Activated CD8-positive, alpha-beta memory T cell treated with anti-CD3 and anti-CD28 coated beads for 1 hour (primary cell): ENCODE measurements around the gene RELN.
"Not testable (repeated sequence)": the region's sequence is repeated elsewhere in the genome, so short reads cannot be mapped to it uniquely, and the experiment has no call there.

Experiments used
- DNase-seq, 2 donors: peaks; one replicate each; pipeline ENCODE4 v3.0.0-alpha.2; 2020; ENCODE audit warnings: low read depth in 1 of 2; ENCODE audit errors: extremely low read depth in 1 of 2

Gene RELN

DNA sequence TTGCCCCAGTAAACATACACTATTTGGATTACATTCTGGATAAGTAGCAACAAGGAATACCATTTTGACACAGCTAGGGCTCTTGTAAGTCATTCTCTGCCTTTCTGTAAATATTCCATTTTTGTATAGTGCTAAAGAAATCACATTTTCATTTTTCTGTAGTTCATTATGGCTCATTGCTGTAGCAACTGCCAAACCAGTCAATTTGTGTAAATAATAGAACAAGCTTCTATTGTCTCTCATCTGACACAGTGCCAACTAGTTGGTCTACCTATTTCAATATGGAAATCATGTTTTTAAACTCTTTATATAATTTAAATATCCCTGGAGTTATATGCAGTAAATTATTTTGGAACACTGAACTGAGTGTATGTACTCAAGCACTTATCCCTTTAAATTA lies 193.7 kb downstream of the RELN start:
- no peak for DNase-seq

DNA sequence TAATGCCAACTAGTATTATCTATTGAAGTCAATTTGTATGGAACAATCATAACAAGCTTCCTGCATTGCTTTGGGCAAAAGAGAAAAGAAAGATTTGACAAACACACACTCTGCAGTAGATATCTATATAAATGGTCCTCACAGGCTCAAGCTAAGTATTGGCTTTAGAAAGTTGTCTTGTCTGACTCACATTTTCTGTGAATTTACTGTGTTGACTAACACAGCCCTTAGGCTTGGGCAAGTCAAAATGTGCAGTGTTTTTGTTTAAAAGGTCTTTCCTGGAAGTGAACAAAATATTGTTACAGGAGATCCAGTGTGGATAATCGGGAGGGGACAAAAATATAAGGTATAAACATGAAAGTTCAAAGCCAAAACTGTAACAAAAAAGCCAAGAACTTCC lies 194.4 kb downstream of the RELN start:
- no peak for DNase-seq

DNA sequence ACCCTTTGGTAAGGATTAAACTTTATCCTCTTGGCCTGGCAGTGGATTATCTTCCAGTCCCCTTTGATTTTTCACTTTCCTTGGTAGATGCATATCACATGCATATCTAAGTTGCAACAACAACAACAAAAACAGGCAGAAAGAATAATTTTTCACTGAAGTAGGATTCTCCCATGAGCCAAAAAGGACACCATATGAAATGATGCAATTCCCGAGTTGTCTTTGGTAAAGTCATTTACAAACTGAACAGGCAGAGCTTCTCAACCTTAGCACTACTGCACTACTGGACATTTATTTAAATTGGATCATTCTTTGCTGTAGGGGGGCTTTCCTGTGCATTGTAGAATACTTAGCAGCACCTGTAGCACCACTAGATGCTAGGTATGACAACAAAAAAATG lies 195.0 kb downstream of the RELN start:
- no peak for DNase-seq

DNA sequence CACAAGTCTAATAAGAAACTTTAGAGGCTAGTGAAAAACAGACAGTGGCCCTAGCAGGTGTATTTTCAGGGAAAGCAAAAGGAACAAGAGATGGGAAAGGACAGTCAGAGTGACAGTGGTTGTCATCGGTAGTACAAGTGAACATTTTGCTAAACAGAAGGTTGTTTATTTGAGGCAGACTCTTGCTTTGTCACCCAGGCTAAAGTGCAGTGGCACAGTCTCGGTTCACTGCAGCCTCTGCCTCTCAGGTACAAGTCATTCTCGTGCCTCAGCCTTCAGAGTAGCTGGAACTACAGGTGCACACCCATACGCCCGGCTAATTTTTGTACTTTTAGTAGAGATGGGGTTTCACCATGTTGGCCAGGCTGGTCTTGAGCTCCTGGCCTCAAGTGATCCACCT lies 195.8 kb downstream of the RELN start:
- no peak for DNase-seq

DNA sequence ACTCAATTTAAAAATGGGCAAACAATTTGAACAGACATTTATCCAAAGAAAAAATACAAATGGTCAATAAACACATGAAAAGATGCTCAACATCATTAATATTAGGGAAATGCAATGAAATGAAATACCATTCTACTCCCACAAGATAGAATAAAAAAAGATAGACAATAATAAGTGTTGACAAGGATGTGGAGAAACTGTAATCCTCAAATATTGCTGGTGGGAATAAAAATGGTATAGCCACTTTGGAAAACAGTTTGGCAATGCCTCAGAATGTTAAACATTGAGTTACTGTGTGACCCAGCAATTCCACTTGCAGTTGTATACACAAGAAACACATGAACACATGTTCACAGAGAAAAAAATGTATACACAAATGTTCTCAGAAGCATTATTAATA lies 197.6 kb downstream of the RELN start:
- no peak for DNase-seq

DNA sequence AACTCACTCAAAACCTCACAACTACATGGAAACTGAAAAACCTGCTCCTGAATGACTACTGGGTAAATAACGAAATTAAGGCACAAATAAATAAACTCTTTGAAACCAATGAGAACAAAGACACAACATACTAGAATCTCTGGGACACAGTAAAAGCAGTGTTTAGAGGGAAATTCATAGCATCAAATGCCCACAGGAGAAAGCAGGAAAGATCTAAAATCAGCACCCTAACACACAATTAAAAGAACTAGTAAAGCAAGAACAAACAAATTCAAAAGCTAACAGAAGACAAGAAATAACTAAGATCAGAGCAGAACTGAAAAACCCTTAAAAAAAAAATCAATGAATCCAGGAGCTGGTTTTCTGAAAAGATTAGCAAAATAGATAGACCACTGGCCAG lies 202.4 kb downstream of the RELN start:
- DNase-seq, result not testable (repeated sequence)

DNA sequence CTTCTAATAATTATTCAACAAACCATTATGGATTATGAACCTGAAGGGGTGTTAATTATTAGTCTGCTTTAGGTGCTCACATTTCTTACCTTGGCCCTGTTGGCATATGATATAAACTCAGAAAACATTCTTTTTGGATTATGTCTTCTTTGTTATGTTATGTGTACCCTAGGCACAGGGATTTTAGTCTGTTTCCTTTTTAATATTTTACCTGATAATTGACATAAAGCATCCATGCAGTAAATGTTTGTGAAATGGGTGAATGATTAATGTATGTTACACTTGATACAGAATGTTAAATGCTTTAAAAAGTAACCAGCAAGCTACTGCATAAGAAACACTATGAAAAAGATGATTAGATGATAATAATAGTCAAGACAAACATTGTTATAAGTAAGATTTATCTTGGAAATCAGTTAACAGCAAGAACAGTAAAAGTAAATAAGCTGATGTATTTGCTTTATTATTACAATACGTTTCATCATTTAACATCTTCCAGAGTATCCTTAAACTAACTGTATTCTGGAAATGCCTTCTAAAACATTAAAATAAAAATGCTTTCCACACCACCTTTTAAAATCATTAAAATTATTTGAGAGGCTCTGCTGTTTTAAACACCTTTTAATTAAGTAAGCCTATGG lies 204.7 kb downstream of the RELN start:
- DNase-seq, result no peak

DNA sequence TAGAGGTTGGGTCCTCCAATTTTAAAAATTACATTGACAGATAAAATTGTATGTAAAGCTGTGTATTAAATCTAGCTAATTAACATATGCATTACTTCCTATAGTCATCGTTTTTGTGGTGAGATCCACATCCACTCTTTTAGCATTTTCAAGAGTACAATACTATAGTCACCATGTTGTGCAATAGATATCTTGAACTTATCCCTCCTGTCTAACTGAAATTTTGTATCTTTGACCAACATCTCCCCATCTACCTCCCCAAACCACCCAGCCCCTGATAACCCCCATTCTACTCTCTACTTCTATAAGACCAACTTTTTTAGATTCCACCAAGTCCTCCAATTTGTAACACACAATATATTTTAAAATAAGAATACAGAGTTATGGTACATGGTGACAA lies 208.0 kb downstream of the RELN start:
- DNase-seq, result no peak

DNA sequence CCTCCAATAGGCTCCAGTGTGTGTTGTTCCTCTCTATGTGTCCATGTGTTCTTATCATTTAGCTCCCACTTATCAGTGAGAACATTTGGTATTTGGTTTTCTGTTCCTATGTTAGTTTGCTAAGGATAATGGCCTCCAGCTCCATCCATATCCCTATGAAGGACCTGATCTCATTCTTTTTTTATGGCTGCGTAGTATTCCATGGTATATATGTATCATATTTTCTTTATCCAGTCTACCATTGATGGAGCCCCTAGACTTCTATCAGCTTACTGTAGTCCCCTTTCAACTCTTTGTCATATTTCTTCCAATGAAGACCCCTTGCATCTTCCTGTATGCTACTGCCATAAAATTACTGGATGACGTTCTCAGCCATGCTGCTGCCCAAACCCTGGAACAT lies 208.9 kb downstream of the RELN start:
- not testable (repeated sequence) for DNase-seq

DNA sequence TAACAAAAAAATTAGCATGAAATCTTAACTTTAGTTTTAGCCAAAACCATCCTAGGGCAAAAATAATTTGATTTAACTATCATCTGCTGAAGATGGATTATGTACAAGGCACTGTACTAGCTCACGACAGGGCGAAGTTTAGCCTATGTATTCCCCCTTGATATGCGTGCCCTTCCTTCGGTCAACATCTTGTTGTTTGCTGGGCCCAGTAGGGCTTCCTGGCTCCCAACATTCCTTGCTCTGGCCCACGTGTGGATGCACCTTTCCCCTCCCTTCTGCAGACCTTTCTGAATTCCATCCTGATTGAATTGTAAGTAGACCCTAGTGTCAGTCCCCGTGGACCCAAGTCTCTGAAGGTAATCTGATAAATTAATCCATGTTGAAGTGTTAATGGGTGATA lies 212.0 kb downstream of the RELN start:
- no peak for DNase-seq

DNA sequence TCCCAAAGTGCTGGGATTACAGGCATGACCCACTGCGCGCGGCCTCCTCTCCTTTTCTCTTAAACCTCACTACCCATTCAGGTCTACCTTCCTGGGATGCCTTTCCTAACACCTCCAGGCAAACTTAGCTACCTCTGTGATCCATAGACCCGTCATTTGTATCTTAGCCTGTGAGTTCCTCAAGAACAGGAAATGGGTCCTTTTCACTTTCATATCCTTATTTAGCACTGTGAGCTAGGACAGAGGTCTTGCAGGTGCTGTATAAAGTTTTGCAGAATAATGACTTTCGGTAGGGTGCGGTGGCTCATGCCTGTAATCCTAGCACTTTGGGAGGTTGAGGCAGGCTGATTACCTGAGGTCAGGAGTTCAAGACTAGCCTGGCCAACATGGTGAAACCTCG lies 215.7 kb downstream of the RELN start:
- DNase-seq, result no peak

DNA sequence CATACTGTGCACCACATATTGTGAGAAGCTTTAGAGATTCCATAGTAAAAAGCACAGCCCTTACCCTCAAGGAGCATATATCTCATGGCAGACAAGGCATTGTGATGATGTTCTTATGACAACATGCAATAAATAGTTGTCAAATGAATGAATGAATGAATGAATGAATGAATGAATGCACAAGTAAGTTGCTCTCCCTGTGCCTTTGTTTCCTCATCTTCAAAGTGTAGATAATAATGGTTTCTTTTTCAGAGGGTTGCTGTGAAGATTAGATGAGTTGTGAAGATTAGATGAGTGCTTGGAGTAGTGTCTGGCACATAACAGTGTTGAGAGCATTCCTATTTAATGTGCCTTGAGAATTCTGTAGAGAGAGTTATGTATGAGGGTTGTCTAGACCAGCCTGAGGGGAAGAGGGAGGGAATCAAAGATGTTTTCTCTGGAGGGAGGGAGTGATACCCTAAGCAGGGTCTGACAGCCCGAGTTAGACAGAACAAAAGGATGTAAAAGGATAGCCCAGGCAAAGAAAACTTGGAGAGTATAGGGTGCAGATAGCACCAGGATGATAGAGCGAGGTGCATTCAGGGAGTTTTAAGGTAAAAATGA lies 217.2 kb downstream of the RELN start:
- no peak for DNase-seq

DNA sequence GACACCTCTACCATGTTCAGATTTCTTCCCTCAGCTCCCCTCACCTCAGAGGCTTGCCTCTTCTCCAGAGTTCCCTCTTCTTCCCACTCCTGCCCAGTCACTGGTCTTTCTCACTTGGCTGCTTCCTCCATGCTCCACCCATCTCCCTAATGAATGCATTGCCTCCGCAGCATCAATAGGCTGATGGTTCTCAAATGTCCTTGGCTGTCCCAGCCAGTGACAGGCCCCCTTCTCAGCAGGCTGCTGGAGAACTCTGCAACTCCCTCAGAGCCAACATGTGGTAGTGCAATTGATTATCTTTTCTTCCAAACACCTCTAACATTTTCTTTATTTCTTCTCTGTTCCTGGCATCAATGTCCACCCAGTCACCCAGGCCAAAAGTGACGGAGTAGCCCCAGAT lies 218.2 kb downstream of the RELN start:
- no peak for DNase-seq

DNA sequence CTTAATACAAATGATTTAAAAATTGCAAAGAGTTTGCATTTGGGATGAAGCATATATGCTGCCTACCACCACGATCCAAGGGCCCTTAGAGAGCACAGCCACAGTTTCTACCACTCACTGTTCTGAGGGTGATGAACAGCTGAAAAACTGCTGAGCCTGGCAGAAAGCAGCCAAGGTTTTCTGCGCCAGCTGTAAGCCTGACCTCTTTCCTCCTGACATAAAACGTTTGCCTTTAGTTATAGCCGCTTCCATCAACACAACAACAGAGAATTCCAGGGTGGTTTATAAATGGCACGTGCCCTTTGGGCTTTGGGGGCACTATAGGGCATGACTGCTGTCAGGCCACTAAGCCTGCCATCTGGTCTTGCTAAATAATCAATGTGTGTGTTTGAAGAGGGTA lies 222.8 kb downstream of the RELN start:
- no peak for DNase-seq

DNA sequence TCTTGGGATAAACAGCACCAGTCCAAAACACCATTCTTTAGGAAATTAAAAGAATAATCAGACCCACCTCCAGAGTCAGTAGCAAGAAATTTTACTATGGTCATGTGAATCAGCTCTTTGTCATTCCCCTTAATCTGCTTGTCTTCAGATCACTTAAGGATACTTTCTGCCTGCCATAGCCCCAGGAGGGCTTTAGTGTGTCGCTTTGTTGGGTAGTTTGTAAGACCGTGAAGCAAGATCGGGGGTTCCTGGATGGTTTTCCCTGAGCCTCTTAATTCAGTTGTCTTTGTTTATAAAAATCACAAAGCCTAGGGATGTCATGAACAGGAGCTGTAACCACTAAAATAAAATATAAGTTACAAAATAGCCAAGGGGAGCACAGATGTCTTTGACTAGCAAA lies 223.6 kb downstream of the RELN start:
- no peak for DNase-seq

DNA sequence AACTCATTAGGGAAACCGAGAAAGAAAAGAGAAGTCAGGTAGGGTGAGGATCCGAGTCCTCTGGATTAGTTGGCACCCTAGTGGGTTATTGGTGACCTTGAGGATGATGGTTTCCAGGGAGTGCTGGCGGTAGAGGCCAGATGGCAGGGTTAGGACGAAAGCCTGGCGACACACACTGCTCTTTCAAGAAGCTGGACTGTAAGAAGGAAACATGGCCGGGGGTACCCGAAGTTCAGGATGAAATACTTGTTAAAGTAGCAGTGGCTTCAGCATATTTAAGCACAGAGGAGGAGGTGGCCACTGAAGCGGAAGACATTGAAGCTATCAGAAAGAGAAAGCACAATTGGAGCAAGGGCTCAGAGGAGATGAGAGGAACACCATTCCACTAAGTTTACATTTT lies 224.6 kb downstream of the RELN start:
- no peak for DNase-seq

DNA sequence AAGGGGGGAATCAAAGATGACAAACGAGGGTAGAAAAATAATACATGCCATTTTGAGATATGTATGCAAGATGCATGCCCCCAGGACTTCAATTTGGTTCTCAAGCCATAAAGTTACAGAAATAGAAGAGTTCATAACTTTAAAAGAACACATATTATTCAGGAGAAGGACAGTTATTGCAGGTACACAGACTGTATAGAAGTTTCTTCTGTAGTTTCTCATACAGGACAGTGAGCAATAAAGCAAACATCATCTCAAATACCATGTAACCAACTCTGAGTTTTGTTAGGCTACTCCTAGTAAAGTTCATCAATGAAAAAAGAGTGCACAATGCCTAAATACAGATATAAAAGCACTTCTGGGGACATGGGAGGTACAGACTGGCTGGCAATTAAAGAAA lies 226.6 kb downstream of the RELN start:
- no peak for DNase-seq

DNA sequence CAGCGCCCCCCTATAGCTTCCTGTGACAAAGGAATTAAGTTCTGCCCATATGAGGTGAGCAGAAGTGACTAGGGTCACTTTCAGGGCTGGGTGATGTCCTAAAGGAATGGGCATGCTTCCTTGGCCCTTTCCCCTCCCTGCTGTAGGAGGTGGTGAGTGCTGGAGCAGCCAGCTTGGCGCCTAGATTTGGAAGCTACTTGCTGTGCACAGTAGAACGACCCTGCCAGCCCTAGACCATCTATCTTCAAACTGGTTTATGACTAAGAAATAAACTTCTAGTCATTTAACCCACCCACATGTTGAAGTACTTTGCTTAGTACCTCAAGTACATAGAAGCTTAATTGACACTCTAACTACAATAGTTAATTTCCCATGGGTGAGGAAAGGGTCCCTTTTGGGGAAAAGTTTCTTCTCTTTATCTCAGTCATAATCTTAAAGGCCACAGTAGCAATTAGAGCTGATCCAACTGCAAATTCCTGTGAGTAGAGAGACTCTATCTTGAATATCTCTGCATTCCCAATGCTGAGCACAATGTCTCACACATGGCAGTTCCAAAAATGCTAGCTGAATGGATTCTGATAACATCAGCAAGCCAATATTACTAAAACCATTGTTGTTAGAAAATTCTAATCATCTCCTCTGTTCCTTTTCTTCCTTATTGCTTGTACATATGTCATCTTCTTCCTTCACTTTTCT lies 227.2 kb downstream of the RELN start:
- no peak for DNase-seq

DNA sequence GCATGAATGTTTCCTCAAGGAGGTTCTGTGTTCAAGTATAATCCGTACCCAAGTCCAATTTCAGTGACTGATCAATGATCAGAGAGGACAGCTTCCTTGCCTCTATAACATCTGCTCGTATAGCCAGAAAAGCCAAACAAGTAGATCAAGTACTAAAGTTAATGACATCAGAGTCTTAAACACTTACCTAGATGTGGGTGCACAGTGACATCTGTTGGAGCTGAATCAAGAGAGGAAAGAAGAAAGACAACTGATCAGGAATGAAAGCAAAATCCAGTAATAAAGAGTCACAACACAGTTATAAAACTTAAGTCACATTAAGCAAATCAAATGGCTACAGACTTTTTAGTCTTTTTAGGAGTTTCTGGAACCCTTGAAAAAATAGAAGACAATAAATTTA lies 236.5 kb downstream of the RELN start:
- no peak for DNase-seq

DNA sequence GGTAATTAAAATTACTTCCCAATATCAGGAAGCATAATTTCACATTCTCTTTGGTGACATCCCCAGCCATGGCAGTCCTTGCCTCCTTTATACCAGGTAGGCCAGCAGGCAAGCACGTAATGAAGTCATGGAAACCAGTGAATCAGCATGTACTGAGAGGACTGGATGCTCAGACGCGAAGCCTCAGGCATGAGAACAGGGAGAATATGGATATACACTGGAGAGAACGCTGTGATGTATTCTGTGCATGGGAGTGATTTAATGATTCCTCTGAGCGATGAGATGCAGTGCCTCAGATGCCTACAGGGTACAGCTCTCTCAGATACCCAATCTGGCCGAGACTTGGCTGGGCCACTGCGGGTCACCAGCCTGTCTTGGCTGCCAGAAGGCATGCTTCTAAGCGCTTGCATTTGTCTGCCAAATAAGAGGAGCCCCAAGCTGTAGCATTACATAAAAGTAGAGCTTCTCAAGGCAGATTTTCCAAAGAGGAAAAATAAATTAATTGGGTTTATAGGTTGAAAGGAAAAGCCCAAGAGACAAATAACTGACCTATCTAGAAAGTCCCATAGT lies 238.1 kb downstream of the RELN start:
- DNase-seq, result no peak

DNA sequence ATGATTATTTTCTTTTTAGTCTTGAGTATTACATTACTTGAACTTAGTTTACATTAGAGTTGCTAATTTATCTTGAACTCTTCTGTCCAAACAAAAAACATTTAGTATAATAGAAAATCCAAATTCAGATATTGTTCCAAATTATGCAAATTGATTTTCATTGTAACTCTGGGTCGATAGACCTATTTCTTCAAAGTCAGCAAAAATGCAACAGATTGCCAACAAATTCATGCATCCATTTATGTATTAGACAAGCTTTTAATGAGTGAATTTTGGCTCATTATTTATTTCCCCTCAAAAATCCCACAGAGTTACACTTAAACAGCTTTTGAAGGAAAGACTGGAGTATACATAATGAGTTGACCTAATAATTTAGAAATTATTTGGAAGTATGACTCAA lies 240.8 kb downstream of the RELN start:
- DNase-seq, result no peak

DNA sequence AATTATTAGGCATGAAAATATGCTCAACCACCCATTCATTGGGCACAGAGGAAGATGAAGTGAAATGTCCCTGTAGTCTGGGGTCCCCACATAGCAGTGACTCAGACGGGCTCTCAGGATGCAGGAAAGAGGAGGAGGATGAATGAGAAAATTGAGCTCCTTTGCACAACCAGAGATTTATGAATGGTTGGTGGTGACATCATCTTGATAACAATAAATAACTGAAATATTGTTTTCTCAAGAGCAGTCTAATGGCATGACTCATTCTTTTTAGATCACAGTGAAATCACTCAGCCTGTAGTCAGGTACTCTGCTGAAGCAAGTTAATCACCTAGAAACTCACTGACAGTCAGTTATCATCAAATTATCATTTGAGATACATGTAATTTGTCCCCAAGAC lies 254.1 kb downstream of the RELN start:
- DNase-seq, result no peak
